GM12878 (cell line): ENCODE measurements around the gene TTI1.

Source experiments
- EP300 ChIP-seq, 2 experiments: fragments of 150-350 bp in 1 of 2; IDR thresholded peaks; 2 replicates each; pipeline ENCODE4 v1.6.1; 2011 to 2012; ENCODE audit warnings: low read depth in 2 of 2, low read length in 2 of 2, borderline replicate concordance in 1 of 2, improper control_type of control experiment in 1 of 2, inconsistent platforms in 1 of 2; ENCODE audit not compliant: control insufficient read depth in 1 of 2
- GABPA ChIP-seq: IDR thresholded peaks from 2 replicates; pipeline ENCODE4 v1.6.1; 2014; ENCODE audit warnings: antibody characterized with exemption, low read depth, mild to moderate bottlenecking, inconsistent platforms
- HDAC6 ChIP-seq: fragments of 200-600 bp; sonication (generic); IDR thresholded peaks from one replicate; pipeline ENCODE4 v1.8.0; 2017; ENCODE audit warnings: antibody characterized with exemption; ENCODE audit not compliant: unreplicated experiment
- MYC ChIP-seq: IDR thresholded peaks from 2 replicates; pipeline ENCODE4 v1.6.1; 2011; ENCODE audit warnings: mild to moderate bottlenecking, low read length, moderate library complexity, inconsistent platforms; ENCODE audit not compliant: insufficient read depth, insufficient replicate concordance, insufficient read length, severe bottlenecking
- NFYA ChIP-seq: IDR thresholded peaks from 2 replicates; pipeline ENCODE4 v1.6.1; 2011; ENCODE audit warnings: low read depth, mild to moderate bottlenecking, low read length, improper control_type of control experiment, borderline replicate concordance
- POLR2A ChIP-seq: IDR thresholded peaks from 2 replicates; pipeline ENCODE4 v1.6.1; 2011; ENCODE audit warnings: low read depth, mild to moderate bottlenecking, low read length
- SRF ChIP-seq, 2 experiments: IDR thresholded peaks; 2 replicates each; pipeline ENCODE4 v1.6.1; 2011; ENCODE audit warnings: low read depth in 2 of 2, low read length in 2 of 2, mild to moderate bottlenecking in 1 of 2, moderate library complexity in 1 of 2
- TCF12 ChIP-seq: IDR thresholded peaks from 2 replicates; pipeline ENCODE4 v1.6.1; 2011; ENCODE audit warnings: low read depth, mild to moderate bottlenecking, low read length
- TF ChIP-seq, protein P1 (sequence below), 3 experiments: IDR thresholded peaks in 2 of 3; conservative IDR thresholded peaks in 1 of 3; 2 replicates each; pipeline ENCODE4 v1.5.1; 2011; ENCODE audit warnings: low read depth in 3 of 3, low read length in 3 of 3, mild to moderate bottlenecking in 3 of 3, control low read depth in 2 of 3, moderate library complexity in 2 of 3, inconsistent platforms in 1 of 3, mixed read lengths in 1 of 3; ENCODE audit not compliant: control insufficient read depth in 2 of 3, insufficient read depth in 1 of 3; ENCODE audit errors: extremely low read depth in 1 of 3

DNA sequence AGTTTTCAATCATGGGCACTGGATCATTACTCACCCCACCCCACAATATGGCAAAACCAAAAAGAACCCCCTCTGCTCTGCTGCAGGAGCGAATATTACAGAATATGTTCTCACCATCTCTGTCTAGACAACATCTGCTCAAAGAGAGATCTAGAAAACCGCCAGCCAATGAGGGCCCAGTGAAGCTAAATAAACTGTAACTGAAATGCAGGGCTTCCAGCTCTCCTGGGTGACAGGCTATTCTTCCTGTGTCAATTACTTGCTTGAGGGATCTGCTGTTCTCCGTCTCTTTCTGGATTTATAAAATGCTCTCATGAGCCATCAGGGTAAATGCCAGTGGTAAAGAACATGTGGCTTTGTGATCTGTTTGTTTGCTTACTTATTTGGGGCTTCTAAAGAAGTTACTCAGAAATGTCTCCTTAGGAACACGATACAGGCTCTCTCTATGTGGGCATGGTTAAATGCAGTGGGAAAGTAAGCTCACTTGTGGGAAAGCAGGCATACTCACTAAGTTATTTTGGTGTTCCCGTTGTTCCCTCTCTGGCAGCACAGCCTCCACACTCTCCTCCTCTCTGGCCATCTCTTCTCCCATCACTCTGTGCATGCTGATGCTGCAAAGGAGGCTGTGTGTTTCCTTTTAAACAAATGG, 44.8 kb downstream of the TTI1 start:
- TF ChIP-seq TCF12 (no peak), POLR2A (no peak), SRF (IDR thresholded peaks at IDR 0.05; ENCODE audit: low read depth in 2 of 2, low read length in 2 of 2) (no peak), HDAC6 (no peak), MYC (no peak), EP300 (IDR thresholded peaks at IDR 0.05; ENCODE audit: borderline replicate concordance in 1 of 2, control insufficient read depth in 1 of 2, low read depth in 2 of 2, low read length in 2 of 2) (no peak), NFYA (no peak), GABPA (no peak)
- TF ChIP-seq, protein P1, sequence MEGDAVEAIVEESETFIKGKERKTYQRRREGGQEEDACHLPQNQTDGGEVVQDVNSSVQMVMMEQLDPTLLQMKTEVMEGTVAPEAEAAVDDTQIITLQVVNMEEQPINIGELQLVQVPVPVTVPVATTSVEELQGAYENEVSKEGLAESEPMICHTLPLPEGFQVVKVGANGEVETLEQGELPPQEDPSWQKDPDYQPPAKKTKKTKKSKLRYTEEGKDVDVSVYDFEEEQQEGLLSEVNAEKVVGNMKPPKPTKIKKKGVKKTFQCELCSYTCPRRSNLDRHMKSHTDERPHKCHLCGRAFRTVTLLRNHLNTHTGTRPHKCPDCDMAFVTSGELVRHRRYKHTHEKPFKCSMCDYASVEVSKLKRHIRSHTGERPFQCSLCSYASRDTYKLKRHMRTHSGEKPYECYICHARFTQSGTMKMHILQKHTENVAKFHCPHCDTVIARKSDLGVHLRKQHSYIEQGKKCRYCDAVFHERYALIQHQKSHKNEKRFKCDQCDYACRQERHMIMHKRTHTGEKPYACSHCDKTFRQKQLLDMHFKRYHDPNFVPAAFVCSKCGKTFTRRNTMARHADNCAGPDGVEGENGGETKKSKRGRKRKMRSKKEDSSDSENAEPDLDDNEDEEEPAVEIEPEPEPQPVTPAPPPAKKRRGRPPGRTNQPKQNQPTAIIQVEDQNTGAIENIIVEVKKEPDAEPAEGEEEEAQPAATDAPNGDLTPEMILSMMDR (IDR thresholded peaks at IDR 0.05 in 2 of 3, conservative IDR thresholded peaks at IDR 0.05 in 1 of 3; ENCODE audit: control insufficient read depth in 2 of 3, extremely low read depth in 1 of 3, insufficient read depth in 1 of 3, low read depth in 3 of 3, low read length in 3 of 3): no peak
